ENCODE measurements around the gene IAPP.

The IAPP gene

GRCh38 chr12:21372602-21373001 is at the start of gene IAPP:
Gene IAPP, plus strand, starts transcription at chr12:21372902. Its CDS starts 450 bp downstream, at chr12:21373352.
- Histone ChIP-seq H3K27me3 (ENCODE audit: control insufficient read depth in 1 of 2, insufficient read depth in 2 of 2, low read length in 2 of 2) (no peaks in the 10 kb centered on the region), H3K9me3 (ENCODE audit: low read length) (no peaks in the 10 kb centered on the region), H3K9ac (ENCODE audit: low read length) (no peak within 1 kb of the TSS), H3K36me3 (ENCODE audit: insufficient read depth, low read length) (no peaks in the 10 kb centered on the region), H3K27ac (ENCODE audit: low read depth, low read length) (no peak within 1 kb of the TSS), H3K4me3 (ENCODE audit: low read depth in 1 of 2, low read length in 2 of 2) (no peak within 1 kb of the TSS), H3K4me1 (ENCODE audit: insufficient read depth, low read length) (no peaks in the 10 kb centered on the region)

DNA sequence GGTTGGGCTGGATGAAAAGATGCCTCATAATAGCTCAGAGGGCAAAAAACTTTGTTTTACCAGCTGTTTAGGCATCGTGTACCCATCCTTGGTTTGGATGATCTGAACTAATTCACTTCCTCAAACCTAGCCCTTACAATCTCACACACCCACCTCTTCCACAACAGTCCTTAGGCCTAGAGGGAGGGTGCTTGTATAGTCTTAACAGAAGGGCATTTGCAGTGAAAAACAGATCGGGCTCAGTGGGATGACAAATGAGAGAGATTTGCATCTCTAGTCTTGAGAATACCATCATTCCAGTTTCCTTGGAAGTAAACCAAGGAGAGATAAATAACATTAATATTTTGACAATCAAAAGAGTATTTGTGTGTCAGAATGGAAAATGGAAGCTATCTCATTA is 49.0 kb upstream of the IAPP start:
- Histone ChIP-seq H3K9ac (ENCODE audit: low read length) (no peak overlapping the region), H3K27ac (ENCODE audit: low read depth, low read length) (no peak overlapping the region), H3K9me3 (ENCODE audit: low read length) (no peaks in the 10 kb centered on the region), H3K27me3 (ENCODE audit: control insufficient read depth in 1 of 2, insufficient read depth in 2 of 2, low read length in 2 of 2) (no peaks in the 10 kb centered on the region), H3K4me3 (ENCODE audit: low read depth in 1 of 2, low read length in 2 of 2) (no peak overlapping the region), H3K4me1 (ENCODE audit: insufficient read depth, low read length) (no peaks in the 10 kb centered on the region), H3K36me3 (ENCODE audit: insufficient read depth, low read length) (no peaks in the 10 kb centered on the region)

DNA sequence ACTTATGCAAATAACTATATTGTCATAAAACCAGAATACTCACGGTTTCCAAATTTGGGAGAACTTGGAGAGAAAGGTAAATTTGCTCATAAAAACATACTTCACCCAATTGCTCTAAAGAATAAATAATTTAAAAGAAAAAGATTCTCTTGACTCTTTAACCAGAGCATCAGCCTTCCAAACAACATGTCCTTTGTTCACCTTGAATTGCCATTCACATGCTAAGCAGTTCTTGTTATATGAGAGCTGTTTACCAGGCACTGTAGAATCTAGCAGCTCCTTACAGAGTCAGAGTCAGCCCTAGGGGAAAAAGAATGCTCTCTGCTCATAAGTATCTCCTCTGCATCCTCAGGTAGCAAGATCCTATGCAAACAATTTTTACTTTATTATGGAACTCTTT is 48.2 kb upstream of the IAPP start:
- Histone ChIP-seq H3K4me1 (ENCODE audit: insufficient read depth, low read length) (no peaks in the 10 kb centered on the region), H3K9ac (ENCODE audit: low read length) (no peak overlapping the region), H3K27ac (ENCODE audit: low read depth, low read length) (no peak overlapping the region), H3K36me3 (ENCODE audit: insufficient read depth, low read length) (no peaks in the 10 kb centered on the region), H3K9me3 (ENCODE audit: low read length) (no peaks in the 10 kb centered on the region), H3K27me3 (ENCODE audit: control insufficient read depth in 1 of 2, insufficient read depth in 2 of 2, low read length in 2 of 2) (no peaks in the 10 kb centered on the region), H3K4me3 (ENCODE audit: low read depth in 1 of 2, low read length in 2 of 2) (no peak overlapping the region)

DNA sequence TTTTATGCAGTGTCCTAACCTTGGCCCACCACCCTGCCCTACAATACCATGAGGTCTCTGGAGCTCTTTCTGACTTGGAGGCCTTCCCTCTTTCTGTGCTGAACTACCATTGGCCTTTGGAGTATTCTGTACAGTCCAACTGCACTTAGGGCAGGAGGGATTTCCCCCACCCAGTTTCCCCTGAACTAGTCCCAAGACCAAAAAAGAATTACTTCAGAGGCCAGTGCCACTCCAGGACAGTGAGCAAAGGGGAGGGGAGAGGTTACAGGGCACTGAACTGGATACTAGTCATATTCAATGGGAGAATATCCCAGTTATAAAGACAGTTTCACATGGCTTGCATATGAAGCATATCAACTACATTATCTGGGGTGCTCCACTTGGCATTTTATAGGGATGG is 44.1 kb upstream of the IAPP start:
- Histone ChIP-seq H3K4me3 (ENCODE audit: low read depth in 1 of 2, low read length in 2 of 2) (no peak overlapping the region), H3K27ac (ENCODE audit: low read depth, low read length) (no peak overlapping the region), H3K36me3 (ENCODE audit: insufficient read depth, low read length) (no peaks in the 10 kb centered on the region), H3K9me3 (ENCODE audit: low read length) (no peaks in the 10 kb centered on the region), H3K27me3 (ENCODE audit: control insufficient read depth in 1 of 2, insufficient read depth in 2 of 2, low read length in 2 of 2) (no peaks in the 10 kb centered on the region), H3K4me1 (ENCODE audit: insufficient read depth, low read length) (no peaks in the 10 kb centered on the region), H3K9ac (ENCODE audit: low read length) (no peak overlapping the region)

DNA sequence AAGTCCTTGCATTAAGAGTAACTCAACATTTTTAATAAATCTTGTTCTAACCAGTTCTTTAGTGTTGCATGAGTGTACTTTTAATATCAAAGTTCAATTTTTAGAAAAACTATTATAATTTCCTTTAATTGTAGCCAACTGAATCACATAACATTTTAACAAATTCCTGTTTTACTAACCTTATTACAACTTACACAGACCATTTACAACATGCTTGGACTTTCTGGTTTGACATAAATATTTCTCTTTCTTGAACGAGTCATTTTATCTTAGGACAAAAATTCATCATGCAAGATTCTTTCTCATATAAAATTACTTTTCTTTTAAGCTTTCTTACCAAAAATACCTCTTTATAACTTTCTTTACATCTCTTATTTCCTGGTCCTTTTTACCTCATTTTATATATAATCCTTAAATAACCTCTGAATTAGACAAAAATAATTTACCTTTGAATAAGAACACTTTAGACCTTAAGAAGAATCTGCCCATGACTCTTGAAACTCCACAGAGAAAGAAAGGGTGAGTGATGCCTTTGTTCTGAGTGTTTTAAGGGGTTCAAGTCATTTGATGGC is 41.9 kb upstream of the IAPP start:
- no peak overlapping the region for H3K27ac ChIP-seq (ENCODE audit: low read depth, low read length)
- no peaks in the 10 kb centered on the region for H3K4me1 ChIP-seq (ENCODE audit: insufficient read depth, low read length)
- H3K9ac ChIP-seq (ENCODE audit: low read length), result no peak overlapping the region
- H3K9me3 ChIP-seq (ENCODE audit: low read length), result no peaks in the 10 kb centered on the region
- H3K36me3 ChIP-seq (ENCODE audit: insufficient read depth, low read length), result no peaks in the 10 kb centered on the region
- no peak overlapping the region for H3K4me3 ChIP-seq (ENCODE audit: low read depth in 1 of 2, low read length in 2 of 2)
- H3K27me3 ChIP-seq (ENCODE audit: control insufficient read depth in 1 of 2, insufficient read depth in 2 of 2, low read length in 2 of 2), result no peaks in the 10 kb centered on the region

DNA sequence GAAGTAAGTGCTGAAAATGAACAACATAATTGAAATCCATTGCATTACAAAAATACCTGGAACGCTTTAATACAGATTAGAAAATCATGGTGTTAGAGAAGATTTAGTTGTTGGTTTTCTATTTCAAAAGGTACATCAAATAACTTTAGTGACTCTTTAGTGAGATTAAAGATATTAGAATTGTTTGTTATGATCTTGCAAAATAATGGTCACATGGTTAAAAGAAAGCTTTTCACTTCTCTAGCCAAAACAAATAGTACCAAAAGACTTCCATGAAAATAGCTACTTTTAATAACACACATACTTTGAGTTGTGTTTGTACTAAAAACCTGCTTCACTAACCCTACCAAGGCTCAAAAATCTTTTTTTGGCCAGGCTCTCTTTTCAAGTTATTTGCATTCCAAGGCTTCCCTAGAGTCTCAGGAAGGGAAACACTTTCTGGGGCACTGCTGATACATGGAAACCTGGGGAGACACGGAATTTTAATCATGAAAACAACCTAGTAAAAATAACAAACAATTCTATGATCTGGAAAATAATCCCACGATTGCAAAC is 37.9 kb upstream of the IAPP start, which contains the start of gene SLCO1A2:
Gene SLCO1A2, minus strand, starts transcription at position 147 of the 555 bp plus-strand sequence. CDS start 270 bp downstream, outside the sequence.
- Histone ChIP-seq H3K4me1 (ENCODE audit: insufficient read depth, low read length) (no peaks in the 10 kb centered on the region), H3K4me3 (ENCODE audit: low read depth in 1 of 2, low read length in 2 of 2) (no peak within 1 kb of the TSS), H3K36me3 (ENCODE audit: insufficient read depth, low read length) (no peaks in the 10 kb centered on the region), H3K27ac (ENCODE audit: low read depth, low read length) (no peak within 1 kb of the TSS), H3K9ac (ENCODE audit: low read length) (no peak within 1 kb of the TSS), H3K27me3 (ENCODE audit: control insufficient read depth in 1 of 2, insufficient read depth in 2 of 2, low read length in 2 of 2) (no peaks in the 10 kb centered on the region), H3K9me3 (ENCODE audit: low read length) (no peaks in the 10 kb centered on the region)

GRCh38 chr12:21336656-21337055 is 36.0 kb upstream of the IAPP start:
- Histone ChIP-seq H3K9ac (ENCODE audit: low read length) (no peak overlapping the region), H3K27me3 (ENCODE audit: control insufficient read depth in 1 of 2, insufficient read depth in 2 of 2, low read length in 2 of 2) (no peaks in the 10 kb centered on the region), H3K36me3 (ENCODE audit: insufficient read depth, low read length) (no peaks in the 10 kb centered on the region), H3K4me1 (ENCODE audit: insufficient read depth, low read length) (no peaks in the 10 kb centered on the region), H3K27ac (ENCODE audit: low read depth, low read length) (no peak overlapping the region), H3K4me3 (ENCODE audit: low read depth in 1 of 2, low read length in 2 of 2) (no peak overlapping the region), H3K9me3 (ENCODE audit: low read length) (no peaks in the 10 kb centered on the region)

GRCh38 chr12:21337453-21337852 is 35.2 kb upstream of the IAPP start:
- no peaks in the 10 kb centered on the region for H3K4me1 ChIP-seq (ENCODE audit: insufficient read depth, low read length)
- H3K4me3 ChIP-seq (ENCODE audit: low read depth in 1 of 2, low read length in 2 of 2), result no peak overlapping the region
- H3K9me3 ChIP-seq (ENCODE audit: low read length), result no peaks in the 10 kb centered on the region
- no peak overlapping the region for H3K9ac ChIP-seq (ENCODE audit: low read length)
- H3K27ac ChIP-seq (ENCODE audit: low read depth, low read length), result no peak overlapping the region
- no peaks in the 10 kb centered on the region for H3K36me3 ChIP-seq (ENCODE audit: insufficient read depth, low read length)
- H3K27me3 ChIP-seq (ENCODE audit: control insufficient read depth in 1 of 2, insufficient read depth in 2 of 2, low read length in 2 of 2), result no peaks in the 10 kb centered on the region

- no peak overlapping the region for H3K9ac ChIP-seq (ENCODE audit: low read length)
- no peaks in the 10 kb centered on the region for H3K36me3 ChIP-seq (ENCODE audit: insufficient read depth, low read length)
- H3K27ac ChIP-seq (ENCODE audit: low read depth, low read length), result no peak overlapping the region
- H3K9me3 ChIP-seq (ENCODE audit: low read length), result no peaks in the 10 kb centered on the region
- no peaks in the 10 kb centered on the region for H3K27me3 ChIP-seq (ENCODE audit: control insufficient read depth in 1 of 2, insufficient read depth in 2 of 2, low read length in 2 of 2)
- no peak overlapping the region for H3K4me3 ChIP-seq (ENCODE audit: low read depth in 1 of 2, low read length in 2 of 2)
- no peaks in the 10 kb centered on the region for H3K4me1 ChIP-seq (ENCODE audit: insufficient read depth, low read length)
Measured at GRCh38 chr12:21337959-21338744, 34.5 kb upstream of the IAPP start.

- H3K27me3 ChIP-seq (ENCODE audit: control insufficient read depth in 1 of 2, insufficient read depth in 2 of 2, low read length in 2 of 2), result no peaks in the 10 kb centered on the region
- no peaks in the 10 kb centered on the region for H3K36me3 ChIP-seq (ENCODE audit: insufficient read depth, low read length)
- no peak overlapping the region for H3K27ac ChIP-seq (ENCODE audit: low read depth, low read length)
- H3K4me3 ChIP-seq (ENCODE audit: low read depth in 1 of 2, low read length in 2 of 2), result no peak overlapping the region
- H3K9me3 ChIP-seq (ENCODE audit: low read length), result no peaks in the 10 kb centered on the region
- H3K9ac ChIP-seq (ENCODE audit: low read length), result no peak overlapping the region
- no peaks in the 10 kb centered on the region for H3K4me1 ChIP-seq (ENCODE audit: insufficient read depth, low read length)
Measured at GRCh38 chr12:21339921-21340320, 32.8 kb upstream of the IAPP start.

DNA sequence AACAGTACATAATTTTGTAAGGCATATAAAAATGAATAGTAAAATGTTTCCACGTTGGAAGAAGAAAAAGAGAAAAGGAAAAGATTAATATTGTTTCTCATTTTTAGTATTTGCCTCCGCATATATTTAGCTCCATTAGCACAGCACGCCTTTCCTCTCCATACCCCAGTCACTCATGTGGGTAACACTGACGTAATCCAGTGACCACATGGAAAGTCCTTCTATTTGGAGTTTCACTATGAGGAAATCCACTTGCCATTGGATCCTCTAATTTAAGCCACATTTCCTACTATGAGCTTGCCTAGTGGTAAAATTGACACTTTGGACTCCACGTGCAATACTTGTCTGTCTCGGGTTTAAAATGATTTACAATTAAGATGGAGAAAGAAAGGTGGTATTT is 32.3 kb upstream of the IAPP start:
- Histone ChIP-seq H3K36me3 (ENCODE audit: insufficient read depth, low read length) (no peaks in the 10 kb centered on the region), H3K9me3 (ENCODE audit: low read length) (no peaks in the 10 kb centered on the region), H3K9ac (ENCODE audit: low read length) (no peak overlapping the region), H3K27me3 (ENCODE audit: control insufficient read depth in 1 of 2, insufficient read depth in 2 of 2, low read length in 2 of 2) (no peaks in the 10 kb centered on the region), H3K4me1 (ENCODE audit: insufficient read depth, low read length) (no peaks in the 10 kb centered on the region), H3K4me3 (ENCODE audit: low read depth in 1 of 2, low read length in 2 of 2) (no peak overlapping the region), H3K27ac (ENCODE audit: low read depth, low read length) (no peak overlapping the region)
